Astrocyte (in vitro differentiated cells and primary cell): ENCODE results near the gene DPH5. TPM values are rescaled to one million over a fixed set of nuclear protein-coding genes. Genes with fewer than 3 reads are reported as not detected.

Experiments used
- DNase-seq: peaks from one replicate; pipeline ENCODE4 v3.0.0-alpha.2; 2010; ENCODE audit warnings: low read depth
- FAIRE-seq: peaks from 2 replicates; lab custom pipeline; 2011; peaks lifted over from hg19 to GRCh38; lab: Jason Lieb, UNC
- H2AFZ ChIP-seq: 2 replicates; pipeline ENCODE4 v1.6.0; 2012; ENCODE audit warnings: low read depth, low read length, inconsistent platforms
- H3K27ac ChIP-seq: 2 replicates; pipeline ENCODE4 v1.5.1; 2011; ENCODE audit warnings: low read depth, low read length, inconsistent platforms
- H3K27me3 ChIP-seq: 2 replicates; pipeline ENCODE4 v1.6.0; 2011; ENCODE audit warnings: low read length, inconsistent platforms; ENCODE audit not compliant: insufficient read depth
- H3K36me3 ChIP-seq: 2 replicates; pipeline ENCODE4 v1.5.1; 2011; ENCODE audit warnings: low read length, inconsistent platforms; ENCODE audit not compliant: insufficient read depth
- H3K4me1 ChIP-seq: 2 replicates; pipeline ENCODE4 v1.5.1; 2011; ENCODE audit warnings: low read length, inconsistent platforms; ENCODE audit not compliant: insufficient read depth
- H3K4me2 ChIP-seq: 2 replicates; pipeline ENCODE4 v1.6.0; 2012; ENCODE audit warnings: low read length, inconsistent platforms
- H3K4me3 ChIP-seq: 2 replicates; pipeline ENCODE4 v1.5.1; 2011; ENCODE audit warnings: low read depth, mild to moderate bottlenecking, low read length, inconsistent platforms; ENCODE audit not compliant: insufficient read depth
- H3K79me2 ChIP-seq: 2 replicates; pipeline ENCODE4 v1.6.0; 2012; ENCODE audit warnings: mild to moderate bottlenecking, low read length, inconsistent platforms; ENCODE audit not compliant: insufficient read depth
- H3K9ac ChIP-seq: 2 replicates; pipeline ENCODE4 v1.6.0; 2012; ENCODE audit warnings: mild to moderate bottlenecking, low read length, inconsistent platforms
- H3K9me3 ChIP-seq: 2 replicates; pipeline ENCODE4 v1.5.1; 2012; ENCODE audit warnings: low read depth, mild to moderate bottlenecking, low read length, inconsistent platforms; ENCODE audit not compliant: insufficient read depth
- H4K20me1 ChIP-seq: 2 replicates; pipeline ENCODE4 v1.6.0; 2012; ENCODE audit warnings: low read length, inconsistent platforms; ENCODE audit not compliant: insufficient read depth
- H3K27ac Mint-ChIP-seq: one replicate; pipeline ENCODE4 v1.8.0; 2021; ENCODE audit warnings: mild to moderate bottlenecking, mixed read lengths; ENCODE audit not compliant: unreplicated experiment
- H3K27me3 Mint-ChIP-seq: one replicate; pipeline ENCODE4 v1.8.0; 2021; ENCODE audit warnings: low read depth, mixed read lengths; ENCODE audit not compliant: unreplicated experiment
- H3K36me3 Mint-ChIP-seq: one replicate; pipeline ENCODE4 v1.8.0; 2021; ENCODE audit warnings: low read depth, mixed read lengths; ENCODE audit not compliant: unreplicated experiment
- H3K4me1 Mint-ChIP-seq: one replicate; pipeline ENCODE4 v1.8.0; 2021; ENCODE audit warnings: low read depth, mixed read lengths; ENCODE audit not compliant: unreplicated experiment
- H3K4me3 Mint-ChIP-seq: one replicate; pipeline ENCODE4 v1.8.0; 2021; ENCODE audit warnings: mild to moderate bottlenecking, moderate library complexity, mixed read lengths; ENCODE audit not compliant: unreplicated experiment
- H3K9me3 Mint-ChIP-seq: one replicate; pipeline ENCODE4 v1.8.0; 2021; ENCODE audit warnings: mild to moderate bottlenecking, mixed read lengths; ENCODE audit not compliant: unreplicated experiment
- EZH2 ChIP-seq: IDR thresholded peaks from 2 replicates; pipeline ENCODE4 v1.6.1; 2012; ENCODE audit warnings: mild to moderate bottlenecking, low read length, inconsistent platforms; ENCODE audit not compliant: insufficient read depth
- total RNA-seq: library from RNA; stranded (reverse); gene quantifications from 2 replicates; pipeline ENCODE4 v1.2.1, GENCODE V29; 2021
- TF ChIP-seq, protein P1 (sequence below): IDR thresholded peaks from 2 replicates; pipeline ENCODE4 v1.5.1; 2011; ENCODE audit warnings: low read depth, mild to moderate bottlenecking, inconsistent platforms, low read length, moderate library complexity; ENCODE audit not compliant: insufficient read depth

Gene DPH5
- total RNA-seq, 1 donor from 2014 or later = 29.6 TPM

DNA sequence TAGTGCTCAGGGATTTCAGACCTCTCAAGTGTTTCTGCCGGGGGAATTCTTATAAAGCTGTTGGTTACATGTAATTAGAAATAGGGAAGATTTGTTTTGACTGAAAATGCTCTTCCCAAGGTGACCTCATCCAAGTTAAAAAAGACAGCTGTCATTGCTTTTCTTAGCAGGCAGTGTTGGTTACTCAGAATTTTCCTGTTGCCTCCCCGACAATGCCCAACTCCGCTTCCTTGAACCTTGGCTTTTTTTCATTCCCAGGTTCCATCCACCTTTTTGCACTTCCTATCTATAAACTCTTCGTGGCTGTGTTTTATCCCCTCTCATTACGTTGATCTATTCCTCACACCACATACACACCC lies 825 bp upstream of the DPH5 start:
- Histone ChIP-seq H3K9ac (peak overlapping the region; percentile 90), H3K4me3 (peak overlapping the region; percentile 87), H3K27ac (peak overlapping the region; percentile 82), H3K27me3 (no peaks in the 10 kb centered on the region), H2AFZ (peak overlapping the region; percentile 90), H3K36me3 (peaks cover 4% of the 10 kb centered on the region), H3K4me1 (peaks cover 4% of the 10 kb centered on the region), H3K79me2 (peaks cover 39% of the 10 kb centered on the region), H3K9me3 (no peaks in the 10 kb centered on the region), H4K20me1 (no peaks in the 10 kb centered on the region), H3K4me2 (peak overlapping the region; percentile 90)
- H3K36me3 Mint-ChIP-seq = no peaks in the 10 kb centered on the region
- H3K9me3 Mint-ChIP-seq = no peaks in the 10 kb centered on the region
- H3K27me3 Mint-ChIP-seq = no peaks in the 10 kb centered on the region
- peak overlapping the region; percentile 94 for H3K4me3 Mint-ChIP-seq
- H3K4me1 Mint-ChIP-seq = peaks cover 7% of the 10 kb centered on the region
- TF ChIP-seq, protein P1, sequence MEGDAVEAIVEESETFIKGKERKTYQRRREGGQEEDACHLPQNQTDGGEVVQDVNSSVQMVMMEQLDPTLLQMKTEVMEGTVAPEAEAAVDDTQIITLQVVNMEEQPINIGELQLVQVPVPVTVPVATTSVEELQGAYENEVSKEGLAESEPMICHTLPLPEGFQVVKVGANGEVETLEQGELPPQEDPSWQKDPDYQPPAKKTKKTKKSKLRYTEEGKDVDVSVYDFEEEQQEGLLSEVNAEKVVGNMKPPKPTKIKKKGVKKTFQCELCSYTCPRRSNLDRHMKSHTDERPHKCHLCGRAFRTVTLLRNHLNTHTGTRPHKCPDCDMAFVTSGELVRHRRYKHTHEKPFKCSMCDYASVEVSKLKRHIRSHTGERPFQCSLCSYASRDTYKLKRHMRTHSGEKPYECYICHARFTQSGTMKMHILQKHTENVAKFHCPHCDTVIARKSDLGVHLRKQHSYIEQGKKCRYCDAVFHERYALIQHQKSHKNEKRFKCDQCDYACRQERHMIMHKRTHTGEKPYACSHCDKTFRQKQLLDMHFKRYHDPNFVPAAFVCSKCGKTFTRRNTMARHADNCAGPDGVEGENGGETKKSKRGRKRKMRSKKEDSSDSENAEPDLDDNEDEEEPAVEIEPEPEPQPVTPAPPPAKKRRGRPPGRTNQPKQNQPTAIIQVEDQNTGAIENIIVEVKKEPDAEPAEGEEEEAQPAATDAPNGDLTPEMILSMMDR = no peak
- TF ChIP-seq EZH2 = no peak
- DNase-seq = no peak
- H3K27ac Mint-ChIP-seq = peak overlapping the region; percentile 73
- peak; percentile 73 for FAIRE-seq

DNA sequence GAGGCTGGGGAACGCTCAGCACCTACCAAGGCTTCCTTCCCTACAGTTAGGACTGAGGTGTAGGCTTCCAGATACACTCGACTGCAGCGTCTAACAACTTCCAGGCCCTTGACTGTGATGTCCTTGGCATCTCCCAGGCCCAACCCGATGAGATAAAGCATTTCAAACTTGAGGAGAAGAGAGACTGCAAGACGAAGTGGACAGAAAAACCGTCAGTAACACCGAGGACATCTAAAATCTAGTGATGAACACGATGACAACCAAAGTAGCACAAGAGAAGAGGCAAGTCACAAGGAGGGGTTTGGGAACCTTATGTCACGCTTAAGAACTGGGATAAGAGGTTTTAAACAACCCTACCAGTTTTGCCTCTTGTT lies 314 bp downstream of the DPH5 start:
- Histone ChIP-seq H3K79me2 (peaks cover 39% of the 10 kb centered on the region), H4K20me1 (no peaks in the 10 kb centered on the region), H3K27ac (peak overlapping the region; percentile 82), H3K27me3 (no peaks in the 10 kb centered on the region), H3K9ac (peak overlapping the region; percentile 90), H3K9me3 (no peaks in the 10 kb centered on the region), H3K36me3 (peaks cover 4% of the 10 kb centered on the region), H3K4me2 (peak overlapping the region; percentile 90), H2AFZ (peak overlapping the region; percentile 90), H3K4me3 (peak overlapping the region; percentile 87), H3K4me1 (peaks cover 4% of the 10 kb centered on the region)
- no peaks in the 10 kb centered on the region for H3K27me3 Mint-ChIP-seq
- TF ChIP-seq, protein P1 = no peak
- TF ChIP-seq EZH2 = no peak
- FAIRE-seq = peak; percentile 75
- DNase-seq = no peak
- H3K27ac Mint-ChIP-seq = peak overlapping the region; percentile 73
- peak overlapping the region; percentile 94 for H3K4me3 Mint-ChIP-seq
- H3K4me1 Mint-ChIP-seq = peaks cover 7% of the 10 kb centered on the region
- peaks cover 3% of the 10 kb centered on the region for H3K36me3 Mint-ChIP-seq
- H3K9me3 Mint-ChIP-seq = no peaks in the 10 kb centered on the region

DNA sequence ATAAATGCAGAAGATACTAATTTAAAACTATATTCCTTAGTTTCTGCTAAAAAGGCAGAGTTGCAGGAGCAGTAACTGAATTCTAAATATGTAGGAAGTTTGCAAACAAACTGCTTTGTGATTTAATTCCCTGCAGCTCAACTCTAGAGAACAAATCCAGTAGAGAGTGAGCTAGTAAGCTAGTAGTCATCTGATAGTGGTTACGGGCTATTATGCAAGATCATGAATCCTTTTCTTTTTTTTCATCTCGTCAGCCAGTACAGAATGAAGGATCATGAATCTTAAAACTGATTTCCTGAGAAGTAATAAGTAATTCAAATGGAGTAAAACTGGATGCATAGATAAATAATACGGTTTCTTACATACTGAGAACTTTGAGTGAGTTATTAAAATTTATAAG lies 3.3 kb downstream of the DPH5 start:
- Mint-ChIP-seq H3K27ac (no peak overlapping the region), H3K4me3 (no peak overlapping the region), H3K36me3 (peaks cover 5% of the 10 kb centered on the region), H3K27me3 (no peaks in the 10 kb centered on the region), H3K9me3 (no peaks in the 10 kb centered on the region), H3K4me1 (no peaks in the 10 kb centered on the region)
- H3K27ac ChIP-seq = no peak overlapping the region
- no peaks in the 10 kb centered on the region for H3K9me3 ChIP-seq
- H3K4me1 ChIP-seq = peaks cover 4% of the 10 kb centered on the region
- no peak overlapping the region for H2AFZ ChIP-seq
- H3K27me3 ChIP-seq = no peaks in the 10 kb centered on the region
- H4K20me1 ChIP-seq = no peaks in the 10 kb centered on the region
- peaks cover 33% of the 10 kb centered on the region for H3K79me2 ChIP-seq
- no peak overlapping the region for H3K4me2 ChIP-seq
- TF ChIP-seq EZH2 = no peak
- TF ChIP-seq, protein P1 = no peak
- H3K9ac ChIP-seq = no peak overlapping the region
- H3K4me3 ChIP-seq = no peak overlapping the region
- peak; percentile 13 for FAIRE-seq
- peak; percentile 55 for DNase-seq
- H3K36me3 ChIP-seq = peaks cover 4% of the 10 kb centered on the region
